B cell (primary cell): ENCODE data around the gene GMCL1.
"Not testable (repeated sequence)": the region's sequence is repeated elsewhere in the genome, so short reads cannot be mapped to it uniquely, and the experiment has no call there.

Experiments
- CTCF ChIP-seq: fragments of 200-600 bp; IDR thresholded peaks from one replicate; pipeline ENCODE4 v1.8.0; 2022; ENCODE audit warnings: antibody characterized with exemption, mild to moderate bottlenecking
- EZH2 ChIP-seq: IDR thresholded peaks from 2 replicates; pipeline ENCODE4 v1.6.1; 2012; ENCODE audit warnings: borderline replicate concordance, low read depth, mild to moderate bottlenecking, moderate library complexity, low read length; ENCODE audit not compliant: insufficient read depth, poor library complexity, severe bottlenecking

GRCh38 chr2:69830906-69831241 lies 1.4 kb downstream of the GMCL1 start:
- not testable (repeated sequence) for TF ChIP-seq CTCF, EZH2
